NCI-H345 treated with DMSO at 0.1 percent for 48 hours (cell line): ENCODE results near the gene TMEM266.

Experiments
- DNase-seq: peaks from one replicate; lab custom pipeline; 2025; ENCODE audit not compliant: unreplicated experiment; lab: John Stamatoyannopoulos, UW

Gene TMEM266

GRCh38 chr15:76127169-76127568 lies 67.4 kb downstream of the TMEM266 start:
- no peak for DNase-seq

DNA sequence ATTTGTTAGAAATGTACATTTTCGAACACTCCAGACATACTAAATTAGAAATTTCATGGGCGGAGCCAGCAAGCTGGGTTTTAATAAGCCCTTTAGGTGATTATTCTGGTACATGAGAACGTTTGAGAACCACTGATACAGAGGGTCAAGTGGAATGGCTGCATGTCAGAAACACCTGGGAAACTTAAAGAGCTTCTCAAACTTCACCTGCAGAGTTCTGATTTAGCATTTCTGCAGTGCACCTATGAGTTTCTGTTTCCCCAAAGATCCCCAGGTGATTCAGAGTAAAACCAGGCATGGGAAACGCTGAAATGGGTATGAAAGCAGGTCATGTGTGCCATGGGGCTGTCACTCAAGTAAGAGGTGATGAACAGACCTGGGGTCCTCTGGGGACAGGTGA lies 68.1 kb downstream of the TMEM266 start:
- no peak for DNase-seq

- DNase-seq = no peak
Observed at GRCh38 chr15:76134537-76134936, 74.8 kb downstream of the TMEM266 start.

GRCh38 chr15:76135516-76135915 lies 75.7 kb downstream of the TMEM266 start:
- no peak for DNase-seq

DNA sequence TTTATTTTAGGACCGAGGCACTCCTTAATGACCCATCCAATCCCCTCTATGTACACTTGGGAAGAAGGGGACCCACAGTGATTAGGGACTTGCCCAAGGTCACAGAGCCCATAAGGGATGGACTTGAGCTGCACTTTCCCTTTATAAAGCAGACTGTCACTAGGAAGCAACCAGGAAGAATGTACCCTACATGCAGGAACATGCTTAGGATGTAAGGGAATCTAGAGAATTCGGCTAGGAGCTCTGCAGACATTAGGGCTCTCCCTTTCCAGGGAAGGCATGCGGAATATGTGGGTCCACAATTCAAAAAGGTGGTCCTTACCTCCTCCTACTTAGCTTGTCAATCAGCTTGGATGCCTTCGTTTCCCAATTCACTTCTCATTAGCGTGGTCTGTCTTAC lies 78.7 kb downstream of the TMEM266 start:
- no peak for DNase-seq

GRCh38 chr15:76139368-76140073 lies 79.7 kb downstream of the TMEM266 start:
- peak; percentile 23 for DNase-seq

DNA sequence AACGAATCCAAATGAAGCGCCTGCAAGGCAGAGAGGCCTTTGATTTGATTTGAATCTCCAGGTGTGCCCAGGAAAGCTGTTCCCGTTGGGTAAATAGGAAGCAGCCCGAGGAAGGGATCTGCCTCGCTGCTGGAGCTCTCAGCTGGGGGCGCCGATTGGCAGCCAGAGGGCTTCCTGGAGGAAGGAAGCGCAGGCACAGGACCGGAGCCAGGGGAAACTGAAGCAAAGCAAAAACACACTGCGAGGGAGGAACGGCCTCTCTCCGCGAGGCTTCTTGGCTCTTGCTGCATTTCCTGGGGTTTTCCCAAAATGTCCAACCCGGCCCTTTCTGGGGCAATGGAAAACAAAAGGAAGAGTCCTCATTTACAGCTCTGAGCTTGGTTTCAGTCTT lies 80.3 kb downstream of the TMEM266 start:
- DNase-seq = no peak

DNA sequence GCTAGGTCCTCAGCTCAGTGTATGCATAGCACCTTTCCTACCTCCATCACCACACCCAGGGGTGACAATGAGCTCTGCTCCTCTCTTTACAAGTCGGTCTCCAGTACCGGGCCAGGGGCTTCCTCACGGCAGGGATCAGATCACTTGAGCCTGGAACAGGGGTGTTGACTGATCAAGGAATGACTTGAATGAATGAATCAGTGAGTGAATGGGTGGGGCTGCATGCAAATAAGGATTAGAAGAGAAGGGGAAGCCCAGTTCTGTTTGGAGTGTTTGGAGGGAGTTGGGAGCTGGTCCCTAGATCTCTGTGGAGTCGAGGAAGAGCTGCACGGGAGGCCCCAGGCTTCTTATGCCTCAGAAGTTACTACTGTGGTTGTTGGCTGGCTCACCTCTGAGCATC lies 87.0 kb downstream of the TMEM266 start:
- DNase-seq = no peak

- DNase-seq = no peak
Observed at GRCh38 chr15:76147906-76148570, 88.3 kb downstream of the TMEM266 start.

GRCh38 chr15:76149291-76149915 lies 89.6 kb downstream of the TMEM266 start:
- no peak for DNase-seq

DNA sequence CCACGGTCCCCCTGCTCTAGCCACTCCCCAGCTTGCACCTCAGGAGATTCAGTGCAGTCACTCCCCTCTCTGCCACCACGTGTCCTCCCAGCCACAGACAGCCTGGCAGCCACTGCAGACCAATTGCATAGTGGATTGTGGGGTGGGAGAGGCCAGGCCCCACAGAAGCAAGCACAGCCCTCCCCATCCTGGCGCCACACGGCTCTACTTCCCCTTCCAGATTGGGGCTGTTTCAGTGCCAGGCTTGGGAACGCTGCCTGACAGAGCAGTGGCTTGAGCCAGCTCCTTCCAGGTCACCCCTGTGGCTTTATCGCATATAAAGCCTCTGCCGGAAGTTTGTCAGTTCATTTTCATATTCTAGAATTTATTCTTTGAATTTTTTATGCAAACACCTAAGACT lies 90.7 kb downstream of the TMEM266 start:
- no peak for DNase-seq

DNA sequence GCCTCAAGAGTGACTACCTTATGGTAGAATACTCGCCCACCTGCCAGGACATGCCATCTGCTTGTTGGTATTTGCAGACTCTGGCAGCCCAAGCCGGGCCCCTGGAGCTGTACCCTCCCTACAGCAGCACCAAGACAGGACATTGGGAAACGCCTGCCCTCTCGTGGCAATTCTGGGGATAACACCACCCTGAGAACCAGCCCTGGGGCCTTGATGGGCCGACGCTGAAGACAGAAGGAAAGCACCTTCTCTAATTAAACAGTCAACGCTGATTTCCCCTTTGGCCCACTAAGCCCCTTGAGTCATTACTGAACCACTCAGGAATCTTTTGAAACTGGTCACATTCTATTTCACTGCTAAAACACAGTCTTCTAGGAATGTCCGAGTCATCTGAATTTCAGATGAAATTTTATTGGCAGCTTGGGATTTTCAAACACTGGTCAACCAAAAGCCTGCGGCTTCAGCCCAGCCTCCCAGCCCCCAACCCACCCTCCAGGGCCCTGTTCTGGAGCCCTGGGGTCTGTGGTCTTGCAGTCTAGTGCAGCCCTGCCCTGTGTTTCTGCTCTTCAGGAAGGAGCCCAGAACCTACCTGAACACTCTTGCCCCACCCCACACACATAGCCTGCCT lies 91.3 kb downstream of the TMEM266 start:
- peak; percentile 2 for DNase-seq

DNA sequence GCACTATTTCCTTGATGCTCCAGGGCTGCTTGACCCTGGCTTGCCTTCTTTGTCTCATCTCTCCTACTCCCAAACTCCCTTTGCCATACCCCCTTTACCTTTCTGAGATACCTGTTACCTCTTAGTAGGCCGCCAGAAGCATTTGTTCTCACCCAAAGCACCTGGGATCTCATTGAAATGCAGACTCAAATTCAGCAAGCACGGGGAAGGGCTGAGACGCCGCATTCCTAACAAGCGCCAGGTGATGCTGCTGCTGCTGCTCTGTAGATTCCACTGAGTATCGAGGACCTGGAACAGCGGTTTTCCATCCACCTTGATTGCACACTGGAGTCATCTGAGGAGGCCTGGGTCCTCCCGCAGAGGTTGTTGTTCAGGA lies 91.8 kb downstream of the TMEM266 start:
- no peak for DNase-seq

DNA sequence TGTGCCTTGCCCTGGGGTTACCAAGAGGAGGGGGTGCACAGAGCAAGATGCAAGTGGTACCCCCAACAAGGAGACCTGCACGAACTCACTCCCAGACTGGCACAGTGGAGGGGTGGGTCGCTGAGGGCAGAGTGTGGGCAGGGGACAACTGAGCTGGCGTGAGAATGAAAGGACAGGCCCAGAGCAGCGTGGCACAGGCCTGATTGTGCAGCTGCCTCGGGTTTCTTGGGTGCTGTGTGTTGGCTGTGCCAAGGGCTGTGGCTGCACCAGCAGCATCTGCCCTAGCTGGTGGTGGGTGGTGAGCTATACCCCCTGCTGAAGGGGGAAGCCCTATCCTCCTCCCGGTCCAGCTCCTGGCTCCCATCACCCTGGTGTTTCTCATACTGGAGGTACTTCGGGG lies 92.4 kb downstream of the TMEM266 start:
- DNase-seq = no peak

GRCh38 chr15:76153241-76154197 lies 93.7 kb downstream of the TMEM266 start:
- no peak for DNase-seq

GRCh38 chr15:76155731-76156130 lies 95.9 kb downstream of the TMEM266 start:
- DNase-seq = no peak

GRCh38 chr15:76158226-76158625 lies 98.4 kb downstream of the TMEM266 start:
- no peak for DNase-seq

GRCh38 chr15:76158815-76159214 lies 99.0 kb downstream of the TMEM266 start:
- DNase-seq = no peak

GRCh38 chr15:76159282-76159681 lies 99.5 kb downstream of the TMEM266 start:
- DNase-seq = no peak

DNA sequence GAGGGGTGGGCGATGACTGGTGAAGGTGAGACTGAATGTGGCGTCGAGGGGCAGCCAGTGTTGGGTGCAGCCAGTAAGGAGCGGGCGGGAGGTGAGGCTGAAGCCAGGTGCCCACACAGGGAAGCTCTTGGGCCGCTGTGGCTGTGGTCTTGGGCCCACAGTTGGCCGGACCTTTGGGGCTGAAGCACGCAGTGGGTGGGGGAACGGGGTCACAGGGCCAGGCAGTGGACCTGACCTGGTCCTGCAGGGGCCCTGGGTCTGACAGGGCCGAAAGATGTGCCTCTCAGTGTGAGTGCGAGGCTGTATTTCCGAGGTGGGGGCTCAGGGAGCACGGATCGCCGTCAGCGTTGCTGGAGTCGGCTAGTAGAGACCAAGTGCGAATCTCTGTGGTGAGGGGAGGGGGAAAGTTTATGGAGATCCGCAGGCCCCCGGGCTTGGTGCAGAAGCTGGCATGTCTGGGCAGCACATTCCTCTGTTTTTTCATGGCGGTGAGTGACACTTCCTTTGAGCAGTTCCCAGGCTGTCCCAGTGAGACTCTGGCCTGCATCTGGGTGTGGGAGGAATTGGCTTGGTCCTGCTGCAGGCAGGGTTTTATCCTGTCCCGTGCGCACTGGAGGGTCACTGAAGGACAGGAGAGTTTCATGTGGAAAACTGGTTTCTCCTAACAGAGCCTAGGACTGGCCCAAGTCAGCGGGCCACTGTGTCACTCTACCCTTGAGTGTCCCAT lies 100.8 kb downstream of the TMEM266 start:
- DNase-seq = no peak
